H1 (cell line): ENCODE results near the gene BLOC1S4. TPM values are rescaled to one million over a fixed set of nuclear protein-coding genes. Genes with fewer than 3 reads are reported as not detected.

ENCODE experiments used
- GTF2F1 ChIP-seq: IDR thresholded peaks from 2 replicates; pipeline ENCODE4 v1.6.1; 2012; ENCODE audit warnings: low read depth, low read length, improper control_type of control experiment, borderline replicate concordance
- polyA plus RNA-seq, 7 experiments: library from polyadenylated mRNA; depleted of rRNA in 3 of 7; stranded (reverse) in 5 of 7; unstranded in 2 of 7; fragments of >200 nt in 5 of 7; fragments of 200-250 nt in 2 of 7; gene quantifications; 1 replicate in 5 of 7; 2 replicates in 1 of 7; 4 replicates in 1 of 7; pipeline versions ENCODE4 v1.2.1 to v1.2.3, GENCODE V29; 2011 to 2013; ENCODE audit warnings: missing spikeins in 2 of 7, mixed read lengths in 2 of 7
- total RNA-seq: library from RNA; stranded (reverse); fragmentation: NEBNext Ultra II Directional; extraction: Animal tissue kit (Norgen Biotek cat#: 25700); gene quantifications from 2 replicates; pipeline ENCODE4 v1.2.1, GENCODE V29; 2021

Gene BLOC1S4
- total and polyA plus RNA-seq, 2 of the 8 experiments (the other 6 are each of a cell fraction or from before 2014, with no cell fraction given), result 19.1 to 27.8 TPM

DNA sequence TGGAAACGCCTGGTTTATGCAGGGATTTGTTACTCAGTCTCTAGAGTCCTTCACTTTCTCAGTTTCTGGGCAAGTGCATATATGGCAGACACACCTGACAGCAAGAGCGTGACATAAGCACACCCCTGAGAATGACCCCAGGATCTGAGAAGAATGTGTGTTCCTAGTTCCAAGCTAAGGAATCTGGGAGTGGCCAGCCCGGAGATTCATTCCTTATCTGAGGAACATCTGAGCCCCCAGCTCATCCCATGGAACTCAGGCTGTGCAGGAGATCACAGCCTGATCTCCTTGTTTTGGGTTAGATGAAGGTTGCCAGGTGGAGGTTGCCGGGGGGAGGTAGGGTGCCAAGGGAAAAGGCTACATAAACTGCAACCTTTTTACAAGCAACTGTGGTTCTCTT lies 42.8 kb downstream of the BLOC1S4 start (continued):
- TF ChIP-seq GTF2F1, result no peak
